HG03354 (cell line): ENCODE data around the gene CLK2.
"Not testable (repeated sequence)": the region's sequence is repeated elsewhere in the genome, so short reads cannot be mapped to it uniquely, and the experiment has no call there.

Experiments used
- ATAC-seq: cut with Tn5 transposase; IDR thresholded peaks from one replicate; pipeline ENCODE4 v1.9.1; 2021; ENCODE audit warnings: mild to moderate bottlenecking; ENCODE audit not compliant: unreplicated experiment, poor library complexity, severe bottlenecking

Gene CLK2

GRCh38 chr1:155247667-155248553 is 25.4 kb downstream of the CLK2 start:
- no peak for ATAC-seq

- not testable (repeated sequence) for ATAC-seq
Measured at GRCh38 chr1:155246796-155247195, 26.5 kb downstream of the CLK2 start.

- no peak for ATAC-seq
Measured at GRCh38 chr1:155245163-155245524, 28.2 kb downstream of the CLK2 start.

- peak; percentile 84 for ATAC-seq
Measured at GRCh38 chr1:155244368-155245162, 28.7 kb downstream of the CLK2 start.

- ATAC-seq = no peak
Measured at GRCh38 chr1:155242805-155243358, 30.4 kb downstream of the CLK2 start.

- no peak for ATAC-seq
Measured at GRCh38 chr1:155241841-155242264, 31.5 kb downstream of the CLK2 start.

GRCh38 chr1:155241069-155241679 is 32.1 kb downstream of the CLK2 start:
- no peak for ATAC-seq

- ATAC-seq = no peak
Measured at GRCh38 chr1:155236451-155236850, 36.9 kb downstream of the CLK2 start.

GRCh38 chr1:155235375-155235774 is 37.9 kb downstream of the CLK2 start:
- not testable (repeated sequence) for ATAC-seq

- not testable (repeated sequence) for ATAC-seq
Measured at GRCh38 chr1:155233502-155233901, 39.8 kb downstream of the CLK2 start.

- ATAC-seq = not testable (repeated sequence)
Measured at GRCh38 chr1:155232001-155232978, 41.0 kb downstream of the CLK2 start.

GRCh38 chr1:155231302-155231701 is 42.0 kb downstream of the CLK2 start:
- ATAC-seq = not testable (repeated sequence)

GRCh38 chr1:155228096-155228427 is 45.2 kb downstream of the CLK2 start:
- no peak for ATAC-seq

- ATAC-seq = peak; percentile 92
Measured at GRCh38 chr1:155227261-155228095, 45.8 kb downstream of the CLK2 start.

- peak; percentile 26 for ATAC-seq
Measured at GRCh38 chr1:155226910-155227260, 46.4 kb downstream of the CLK2 start.

GRCh38 chr1:155226188-155226909 is 47.0 kb downstream of the CLK2 start:
- peak; percentile 48 for ATAC-seq

GRCh38 chr1:155225404-155225759 is 47.9 kb downstream of the CLK2 start:
- ATAC-seq = not testable (repeated sequence)

GRCh38 chr1:155223047-155223446 is 50.3 kb downstream of the CLK2 start:
- ATAC-seq = no peak
